Ishikawa (cell line): ENCODE measurements around the gene C9orf43.

Experiments
- RAD21 ChIP-seq: IDR thresholded peaks from 2 replicates; pipeline ENCODE4 v1.6.1; 2012; ENCODE audit warnings: low read depth
- TCF12 ChIP-seq: IDR thresholded peaks from 2 replicates; pipeline ENCODE4 v1.6.1; 2012; ENCODE audit warnings: low read depth
- TF ChIP-seq, protein P1 (sequence below): IDR thresholded peaks from 2 replicates; pipeline ENCODE4 v1.6.1; 2012

DNA sequence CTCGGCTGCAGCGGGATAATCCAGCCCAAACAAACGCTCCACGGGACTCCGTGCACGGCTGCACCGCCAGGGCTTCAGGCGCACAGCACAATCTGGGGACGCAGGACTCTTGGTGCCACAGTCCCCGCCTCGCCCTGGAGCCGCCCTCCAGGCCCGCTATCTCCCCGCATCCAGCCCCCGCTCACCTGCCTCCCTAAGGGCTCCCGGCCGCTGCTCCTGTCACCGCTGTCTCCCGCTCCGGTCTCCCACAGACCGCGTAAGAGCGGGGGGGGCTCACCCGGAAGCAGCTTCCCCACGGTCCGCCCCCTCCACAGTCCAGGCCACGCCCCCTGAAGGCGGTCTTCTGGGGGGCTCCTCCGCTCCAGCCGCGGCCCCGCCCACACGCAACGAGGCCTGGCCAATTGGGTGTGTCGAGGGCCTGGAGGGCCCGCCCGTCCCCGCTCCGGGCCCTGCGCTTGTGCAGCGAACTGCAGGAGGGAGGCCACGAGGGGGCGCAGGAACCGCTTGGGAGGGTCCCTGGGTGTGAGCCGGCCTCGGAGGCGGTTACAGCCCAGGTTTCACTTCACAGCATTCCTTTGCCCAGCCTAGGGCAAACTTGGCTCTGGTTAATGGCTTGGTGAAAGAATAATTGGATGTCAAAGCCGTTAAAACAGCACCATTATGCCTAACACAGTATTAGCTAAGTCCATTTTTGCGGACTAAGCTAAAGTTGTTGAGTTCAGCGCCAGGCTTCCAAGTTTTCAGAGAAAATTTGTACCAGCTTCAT is 9.3 kb upstream of the C9orf43 start, which contains the start of gene ALAD:
- TF ChIP-seq TCF12: peak; percentile 26; the same call in 1 of the 2 replicates
- TF ChIP-seq, protein P1, sequence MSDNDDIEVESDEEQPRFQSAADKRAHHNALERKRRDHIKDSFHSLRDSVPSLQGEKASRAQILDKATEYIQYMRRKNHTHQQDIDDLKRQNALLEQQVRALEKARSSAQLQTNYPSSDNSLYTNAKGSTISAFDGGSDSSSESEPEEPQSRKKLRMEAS: peak; percentile 64; the same call in 1 of the 2 replicates
- peak; percentile 61 for TF ChIP-seq RAD21
